Choroid plexus epithelial cell (primary cell): ENCODE data around the gene NLRP11.

ENCODE experiments used
- DNase-seq: peaks from one replicate; pipeline ENCODE4 v3.0.0-alpha.2; 2010; ENCODE audit warnings: low read depth
- H3K4me3 ChIP-seq: 2 replicates; pipeline ENCODE4 v1.5.1; 2011; ENCODE audit warnings: low read depth, mild to moderate bottlenecking, control low read depth, low read length, moderate library complexity
- CTCF ChIP-seq: conservative IDR thresholded peaks from 2 replicates; pipeline ENCODE4 v1.5.1; 2011; ENCODE audit warnings: low read depth, mild to moderate bottlenecking, control low read depth, inconsistent platforms, low read length, moderate library complexity

Gene NLRP11

DNA sequence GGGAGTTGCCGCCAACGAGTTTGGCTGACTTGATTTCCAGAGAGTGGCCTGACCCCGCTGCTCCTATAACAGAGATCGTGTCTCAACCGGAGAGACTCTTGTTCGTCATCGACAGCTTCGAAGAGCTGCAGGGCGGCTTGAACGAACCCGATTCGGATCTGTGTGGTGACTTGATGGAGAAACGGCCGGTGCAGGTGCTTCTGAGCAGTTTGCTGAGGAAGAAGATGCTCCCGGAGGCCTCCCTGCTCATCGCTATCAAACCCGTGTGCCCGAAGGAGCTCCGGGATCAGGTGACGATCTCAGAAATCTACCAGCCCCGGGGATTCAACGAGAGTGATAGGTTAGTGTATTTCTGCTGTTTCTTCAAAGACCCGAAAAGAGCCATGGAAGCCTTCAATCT is 26.2 kb upstream of the NLRP11 start:
- TF ChIP-seq CTCF = no peak

DNA sequence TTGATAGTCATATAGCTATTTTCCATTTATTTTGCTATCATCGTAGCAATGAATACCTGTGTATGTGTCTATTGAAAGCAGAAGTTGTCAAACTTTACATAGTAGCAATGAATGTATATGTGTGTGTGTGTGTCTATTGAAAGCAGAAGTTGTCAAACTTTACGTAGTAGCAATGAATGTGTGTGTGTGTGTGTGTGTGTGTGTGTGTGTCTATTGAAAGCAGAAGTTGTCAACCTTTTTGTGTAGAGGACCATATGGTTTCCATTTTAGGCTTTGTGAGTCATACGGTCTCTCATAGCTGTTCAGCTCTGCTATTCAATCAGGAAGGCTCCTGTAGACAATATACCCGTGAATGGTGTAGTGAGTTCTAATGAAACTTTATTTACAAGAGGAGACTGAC is 25.4 kb upstream of the NLRP11 start:
- no peak for TF ChIP-seq CTCF
- no peak overlapping the region for H3K4me3 ChIP-seq

More for the DNA sequence above, 26.2 kb upstream of the NLRP11 start:
- no peak for DNase-seq
- H3K4me3 ChIP-seq = no peak overlapping the region

DNA sequence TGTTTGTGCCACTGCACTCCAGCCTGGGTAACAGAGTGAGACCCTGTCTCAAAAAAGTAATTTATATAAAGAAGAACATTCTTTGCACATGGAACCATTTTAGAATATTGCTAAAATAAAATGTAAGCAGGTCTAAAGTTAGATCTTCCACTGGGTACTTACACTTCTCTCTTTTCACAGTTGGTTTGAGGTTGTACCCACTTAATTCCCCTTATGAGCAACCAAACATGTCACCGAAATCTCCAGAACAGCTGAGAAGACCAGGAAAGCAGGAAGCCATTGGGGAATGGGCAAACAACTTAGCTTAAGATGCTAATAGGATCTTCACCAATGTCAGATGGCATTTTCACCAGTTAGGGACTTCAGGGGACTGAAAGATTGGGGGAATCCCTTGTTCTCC is 23.4 kb upstream of the NLRP11 start:
- no peak for DNase-seq
- no peak for TF ChIP-seq CTCF
- H3K4me3 ChIP-seq = no peak overlapping the region

More for the DNA sequence above, 25.4 kb upstream of the NLRP11 start:
- DNase-seq = no peak

- TF ChIP-seq CTCF = no peak
- no peak overlapping the region for H3K4me3 ChIP-seq
- no peak for DNase-seq
These were observed 7.1 kb upstream of the NLRP11 start for GRCh38 chr19:55838906-55839305.

DNA sequence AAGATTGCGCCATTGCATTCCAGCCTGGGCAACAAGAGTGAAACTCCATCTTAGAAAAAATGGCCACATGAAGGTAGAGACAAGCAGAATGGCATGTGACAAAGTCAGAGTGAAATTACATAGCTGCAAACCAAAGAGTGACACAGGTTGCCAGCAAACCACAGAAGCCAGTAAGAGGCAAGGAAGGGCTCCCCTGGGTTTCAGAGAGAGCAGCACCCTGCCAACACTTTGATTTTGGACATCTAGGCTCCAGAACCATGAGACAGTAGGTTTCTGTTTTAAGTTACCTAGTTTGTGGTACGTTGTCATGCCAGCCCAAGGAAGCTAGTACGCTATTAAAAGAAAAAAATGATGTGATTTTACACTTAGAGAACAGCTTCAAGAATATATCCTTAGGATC is 6.5 kb upstream of the NLRP11 start:
- H3K4me3 ChIP-seq = no peak overlapping the region
- no peak for DNase-seq
- TF ChIP-seq CTCF = no peak

- no peak for DNase-seq
- no peak within 1 kb of the TSS for H3K4me3 ChIP-seq
- TF ChIP-seq CTCF = no peak
These were observed 4.5 kb upstream of the NLRP11 start, which contains the start of gene NLRP4 for GRCh38 chr19:55836340-55836739. TSS of gene NLRP4 (plus strand) at chr19:55836540. CDS start at chr19:55852081, 15,541 bp downstream.

GRCh38 chr19:55832676-55833075 is 877 bp upstream of the NLRP11 start:
- no peak for TF ChIP-seq CTCF
- H3K4me3 ChIP-seq = no peak overlapping the region
- no peak for DNase-seq
